ENCODE measurements around the gene ABLIM2.

The ABLIM2 gene

GRCh38 chr4:7976025-7976424, 182.6 kb downstream of the ABLIM2 start:
- peaks cover 53% of the 10 kb centered on the region for H3K4me1 Mint-ChIP-seq
- no peak for ATAC-seq (replicated peaks; ENCODE audit: extremely low read depth, poor library complexity, severe bottlenecking)
- no peak for DNase-seq (ENCODE audit: low spot score in 2 of 2)
- no peak overlapping the region for H3K27ac Mint-ChIP-seq (ENCODE audit: low read depth)
- H3K27me3 Mint-ChIP-seq = no peaks in the 10 kb centered on the region
- no peaks in the 10 kb centered on the region for H3K9me3 Mint-ChIP-seq
- peaks cover 10% of the 10 kb centered on the region for H3K36me3 Mint-ChIP-seq (ENCODE audit: insufficient read depth)
- H3K4me3 Mint-ChIP-seq = no peak overlapping the region

GRCh38 chr4:7974425-7974824, 184.2 kb downstream of the ABLIM2 start:
- no peak for ATAC-seq (replicated peaks; ENCODE audit: extremely low read depth, poor library complexity, severe bottlenecking)
- Mint-ChIP-seq H3K27ac (ENCODE audit: low read depth) (peak overlapping the region; percentile 98), H3K4me3 (no peak overlapping the region), H3K9me3 (no peaks in the 10 kb centered on the region), H3K27me3 (no peaks in the 10 kb centered on the region), H3K36me3 (ENCODE audit: insufficient read depth) (peaks cover 19% of the 10 kb centered on the region), H3K4me1 (peaks cover 62% of the 10 kb centered on the region)
- no peak for DNase-seq (ENCODE audit: low spot score in 2 of 2)

GRCh38 chr4:7973545-7973981, 185.1 kb downstream of the ABLIM2 start:
- H3K27me3 Mint-ChIP-seq = no peaks in the 10 kb centered on the region
- DNase-seq (ENCODE audit: low spot score in 2 of 2) = no peak
- H3K27ac Mint-ChIP-seq (ENCODE audit: low read depth) = peak overlapping the region; percentile 98
- ATAC-seq (replicated peaks; ENCODE audit: extremely low read depth, poor library complexity, severe bottlenecking) = no peak
- H3K4me3 Mint-ChIP-seq = peak overlapping the region; percentile 56
- H3K9me3 Mint-ChIP-seq = no peaks in the 10 kb centered on the region
- H3K36me3 Mint-ChIP-seq (ENCODE audit: insufficient read depth) = peaks cover 21% of the 10 kb centered on the region
- peaks cover 65% of the 10 kb centered on the region for H3K4me1 Mint-ChIP-seq

GRCh38 chr4:7971881-7972500, 186.6 kb downstream of the ABLIM2 start:
- peak overlapping the region; percentile 92 for H3K4me3 Mint-ChIP-seq
- H3K27me3 Mint-ChIP-seq = no peaks in the 10 kb centered on the region
- ATAC-seq (replicated peaks; ENCODE audit: extremely low read depth, poor library complexity, severe bottlenecking) (no peak), DNase-seq (ENCODE audit: low spot score in 2 of 2) (no peak)
- H3K36me3 Mint-ChIP-seq (ENCODE audit: insufficient read depth) = peaks cover 23% of the 10 kb centered on the region
- H3K9me3 Mint-ChIP-seq = no peaks in the 10 kb centered on the region
- H3K27ac Mint-ChIP-seq (ENCODE audit: low read depth) = peak overlapping the region; percentile 98
- peaks cover 79% of the 10 kb centered on the region for H3K4me1 Mint-ChIP-seq

GRCh38 chr4:7971159-7971631, 187.4 kb downstream of the ABLIM2 start:
- peaks cover 25% of the 10 kb centered on the region for H3K36me3 Mint-ChIP-seq (ENCODE audit: insufficient read depth)
- peak overlapping the region; percentile 92 for H3K4me3 Mint-ChIP-seq
- ATAC-seq (replicated peaks; ENCODE audit: extremely low read depth, poor library complexity, severe bottlenecking) (no peak), DNase-seq (ENCODE audit: low spot score in 2 of 2) (no peak)
- H3K4me1 Mint-ChIP-seq = peaks cover 75% of the 10 kb centered on the region
- H3K9me3 Mint-ChIP-seq = no peaks in the 10 kb centered on the region
- no peaks in the 10 kb centered on the region for H3K27me3 Mint-ChIP-seq
- peak overlapping the region; percentile 98 for H3K27ac Mint-ChIP-seq (ENCODE audit: low read depth)

GRCh38 chr4:7970361-7970946, 188.2 kb downstream of the ABLIM2 start:
- ATAC-seq (replicated peaks; ENCODE audit: extremely low read depth, poor library complexity, severe bottlenecking) = peak; percentile 7
- H3K4me1 Mint-ChIP-seq = peaks cover 76% of the 10 kb centered on the region
- H3K36me3 Mint-ChIP-seq (ENCODE audit: insufficient read depth) = peaks cover 25% of the 10 kb centered on the region
- no peaks in the 10 kb centered on the region for H3K9me3 Mint-ChIP-seq
- peak overlapping the region; percentile 92 for H3K4me3 Mint-ChIP-seq
- peak overlapping the region; percentile 98 for H3K27ac Mint-ChIP-seq (ENCODE audit: low read depth)
- no peaks in the 10 kb centered on the region for H3K27me3 Mint-ChIP-seq
- DNase-seq (ENCODE audit: low spot score in 2 of 2) = no peak

- no peaks in the 10 kb centered on the region for H3K27me3 Mint-ChIP-seq
- no peaks in the 10 kb centered on the region for H3K9me3 Mint-ChIP-seq
- ATAC-seq (replicated peaks; ENCODE audit: extremely low read depth, poor library complexity, severe bottlenecking) (no peak), DNase-seq (ENCODE audit: low spot score in 2 of 2) (no peak)
- peaks cover 26% of the 10 kb centered on the region for H3K36me3 Mint-ChIP-seq (ENCODE audit: insufficient read depth)
- peak overlapping the region; percentile 55 for H3K27ac Mint-ChIP-seq (ENCODE audit: low read depth)
- H3K4me1 Mint-ChIP-seq = peaks cover 81% of the 10 kb centered on the region
- peak overlapping the region; percentile 92 for H3K4me3 Mint-ChIP-seq
Measured at GRCh38 chr4:7968262-7968896, 190.2 kb downstream of the ABLIM2 start.

GRCh38 chr4:7967501-7968261, 190.9 kb downstream of the ABLIM2 start:
- peak overlapping the region; percentile 55 for H3K27ac Mint-ChIP-seq (ENCODE audit: low read depth)
- H3K4me3 Mint-ChIP-seq = peak overlapping the region; percentile 46
- ATAC-seq (replicated peaks; ENCODE audit: extremely low read depth, poor library complexity, severe bottlenecking) = no peak
- H3K27me3 Mint-ChIP-seq = no peaks in the 10 kb centered on the region
- DNase-seq (ENCODE audit: low spot score in 2 of 2) = no peak
- H3K36me3 Mint-ChIP-seq (ENCODE audit: insufficient read depth) = peaks cover 23% of the 10 kb centered on the region
- H3K9me3 Mint-ChIP-seq = no peaks in the 10 kb centered on the region
- peaks cover 74% of the 10 kb centered on the region for H3K4me1 Mint-ChIP-seq

GRCh38 chr4:7967063-7967440, 191.6 kb downstream of the ABLIM2 start:
- Mint-ChIP-seq H3K9me3 (no peaks in the 10 kb centered on the region), H3K36me3 (ENCODE audit: insufficient read depth) (peaks cover 17% of the 10 kb centered on the region), H3K27ac (ENCODE audit: low read depth) (peak overlapping the region; percentile 55), H3K27me3 (no peaks in the 10 kb centered on the region), H3K4me3 (peak overlapping the region; percentile 46), H3K4me1 (peaks cover 68% of the 10 kb centered on the region)
- ATAC-seq (replicated peaks; ENCODE audit: extremely low read depth, poor library complexity, severe bottlenecking) (no peak), DNase-seq (ENCODE audit: low spot score in 2 of 2) (no peak)

- Mint-ChIP-seq H3K9me3 (no peaks in the 10 kb centered on the region), H3K36me3 (ENCODE audit: insufficient read depth) (peaks cover 16% of the 10 kb centered on the region), H3K27me3 (no peaks in the 10 kb centered on the region), H3K27ac (ENCODE audit: low read depth) (peak overlapping the region; percentile 92), H3K4me3 (peak overlapping the region; percentile 46), H3K4me1 (peaks cover 62% of the 10 kb centered on the region)
- no peak for ATAC-seq (replicated peaks; ENCODE audit: extremely low read depth, poor library complexity, severe bottlenecking)
- DNase-seq (ENCODE audit: low spot score in 2 of 2) = no peak
Measured at GRCh38 chr4:7966281-7967062, 192.1 kb downstream of the ABLIM2 start.

GRCh38 chr4:7964890-7965662, 193.5 kb downstream of the ABLIM2 start:
- Mint-ChIP-seq H3K4me3 (peak overlapping the region; percentile 58), H3K27ac (ENCODE audit: low read depth) (peak overlapping the region; percentile 92), H3K36me3 (ENCODE audit: insufficient read depth) (peaks cover 15% of the 10 kb centered on the region), H3K9me3 (no peaks in the 10 kb centered on the region), H3K4me1 (peaks cover 51% of the 10 kb centered on the region), H3K27me3 (no peaks in the 10 kb centered on the region)
- ATAC-seq (replicated peaks; ENCODE audit: extremely low read depth, poor library complexity, severe bottlenecking) (peak; percentile 62), DNase-seq (ENCODE audit: low spot score in 2 of 2) (peak in 1 of 2 donors; percentile 69)
